ENCODE results near the gene RNF220.

DNA sequence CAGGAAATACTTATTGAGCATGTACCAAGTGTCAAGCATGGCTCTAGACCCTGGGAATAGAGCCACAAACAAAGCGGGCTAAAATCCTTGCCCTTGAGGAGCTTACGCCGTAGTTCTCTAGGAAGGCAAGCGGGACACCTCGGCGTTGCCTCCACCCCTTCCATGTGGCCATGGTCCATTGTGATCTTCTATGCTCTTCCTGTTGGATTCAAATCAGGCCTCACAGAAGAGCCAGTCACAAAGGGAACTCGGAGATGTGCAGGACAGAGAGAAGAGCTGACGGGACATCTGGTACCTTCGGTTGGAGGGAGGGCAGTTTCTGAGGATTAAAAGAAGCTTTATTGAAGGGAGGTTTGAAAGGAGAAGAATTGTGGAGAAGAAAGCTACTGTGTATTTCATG lies 139.9 kb downstream of the RNF220 start:
- TF ChIP-seq, protein P1, sequence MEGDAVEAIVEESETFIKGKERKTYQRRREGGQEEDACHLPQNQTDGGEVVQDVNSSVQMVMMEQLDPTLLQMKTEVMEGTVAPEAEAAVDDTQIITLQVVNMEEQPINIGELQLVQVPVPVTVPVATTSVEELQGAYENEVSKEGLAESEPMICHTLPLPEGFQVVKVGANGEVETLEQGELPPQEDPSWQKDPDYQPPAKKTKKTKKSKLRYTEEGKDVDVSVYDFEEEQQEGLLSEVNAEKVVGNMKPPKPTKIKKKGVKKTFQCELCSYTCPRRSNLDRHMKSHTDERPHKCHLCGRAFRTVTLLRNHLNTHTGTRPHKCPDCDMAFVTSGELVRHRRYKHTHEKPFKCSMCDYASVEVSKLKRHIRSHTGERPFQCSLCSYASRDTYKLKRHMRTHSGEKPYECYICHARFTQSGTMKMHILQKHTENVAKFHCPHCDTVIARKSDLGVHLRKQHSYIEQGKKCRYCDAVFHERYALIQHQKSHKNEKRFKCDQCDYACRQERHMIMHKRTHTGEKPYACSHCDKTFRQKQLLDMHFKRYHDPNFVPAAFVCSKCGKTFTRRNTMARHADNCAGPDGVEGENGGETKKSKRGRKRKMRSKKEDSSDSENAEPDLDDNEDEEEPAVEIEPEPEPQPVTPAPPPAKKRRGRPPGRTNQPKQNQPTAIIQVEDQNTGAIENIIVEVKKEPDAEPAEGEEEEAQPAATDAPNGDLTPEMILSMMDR (IDR thresholded peaks at IDR 0.05) = no peak
- no peak for TF ChIP-seq POLR2A (IDR thresholded peaks at IDR 0.05)

All from heart left ventricle (tissue), 13 donors.